GM20000 (cell line): ENCODE measurements around the gene KRTAP6-3.

Source experiments
- DNase-seq: peaks from one replicate; pipeline ENCODE4 v3.0.0; 2012; ENCODE audit warnings: low spot score
- TF ChIP-seq, protein P1 (sequence below): IDR thresholded peaks from 2 replicates; pipeline ENCODE4 v1.5.1; 2012; ENCODE audit warnings: mild to moderate bottlenecking, control low read depth; ENCODE audit errors: extremely low read depth, missing control alignments

Gene KRTAP6-3

GRCh38 chr21:30623362-30623761 lies 31.1 kb downstream of the KRTAP6-3 start:
- DNase-seq = no peak
- TF ChIP-seq, protein P1, sequence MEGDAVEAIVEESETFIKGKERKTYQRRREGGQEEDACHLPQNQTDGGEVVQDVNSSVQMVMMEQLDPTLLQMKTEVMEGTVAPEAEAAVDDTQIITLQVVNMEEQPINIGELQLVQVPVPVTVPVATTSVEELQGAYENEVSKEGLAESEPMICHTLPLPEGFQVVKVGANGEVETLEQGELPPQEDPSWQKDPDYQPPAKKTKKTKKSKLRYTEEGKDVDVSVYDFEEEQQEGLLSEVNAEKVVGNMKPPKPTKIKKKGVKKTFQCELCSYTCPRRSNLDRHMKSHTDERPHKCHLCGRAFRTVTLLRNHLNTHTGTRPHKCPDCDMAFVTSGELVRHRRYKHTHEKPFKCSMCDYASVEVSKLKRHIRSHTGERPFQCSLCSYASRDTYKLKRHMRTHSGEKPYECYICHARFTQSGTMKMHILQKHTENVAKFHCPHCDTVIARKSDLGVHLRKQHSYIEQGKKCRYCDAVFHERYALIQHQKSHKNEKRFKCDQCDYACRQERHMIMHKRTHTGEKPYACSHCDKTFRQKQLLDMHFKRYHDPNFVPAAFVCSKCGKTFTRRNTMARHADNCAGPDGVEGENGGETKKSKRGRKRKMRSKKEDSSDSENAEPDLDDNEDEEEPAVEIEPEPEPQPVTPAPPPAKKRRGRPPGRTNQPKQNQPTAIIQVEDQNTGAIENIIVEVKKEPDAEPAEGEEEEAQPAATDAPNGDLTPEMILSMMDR = no peak

DNA sequence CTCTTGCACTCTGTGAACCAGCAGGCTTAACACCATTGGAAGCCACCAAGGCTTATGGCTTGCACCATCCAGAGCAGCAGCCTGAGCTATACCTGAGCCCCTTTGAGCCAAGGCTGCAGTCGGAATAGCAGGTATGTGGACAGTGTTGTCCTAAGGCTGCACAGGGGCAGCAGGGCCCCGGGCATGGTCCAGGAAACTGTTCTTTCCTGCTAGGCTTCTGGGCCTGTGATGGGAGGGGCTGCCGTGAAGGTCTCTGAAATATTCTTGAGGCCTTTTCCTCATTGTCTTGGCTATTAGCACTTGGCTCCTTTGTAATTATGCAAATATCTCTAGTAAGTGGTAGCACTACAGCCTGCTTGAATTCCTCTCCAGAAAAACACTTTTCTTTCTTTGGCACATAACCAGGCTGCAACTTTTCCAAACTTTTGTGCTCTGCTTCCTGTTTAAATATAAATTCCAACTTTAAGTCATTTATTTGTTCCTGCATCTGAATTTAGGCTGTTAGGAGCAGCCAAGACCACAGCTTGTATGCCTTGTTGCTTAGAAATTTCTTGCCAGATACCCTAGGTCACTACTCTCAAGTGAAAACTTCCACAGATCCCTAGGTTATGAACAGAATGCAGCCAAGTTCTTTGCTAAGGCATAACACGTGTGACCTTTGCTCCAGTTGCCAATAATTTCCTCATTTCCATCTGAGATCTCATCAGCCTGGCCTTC lies 33.4 kb downstream of the KRTAP6-3 start:
- TF ChIP-seq, protein P1 = no peak
- DNase-seq = no peak

DNA sequence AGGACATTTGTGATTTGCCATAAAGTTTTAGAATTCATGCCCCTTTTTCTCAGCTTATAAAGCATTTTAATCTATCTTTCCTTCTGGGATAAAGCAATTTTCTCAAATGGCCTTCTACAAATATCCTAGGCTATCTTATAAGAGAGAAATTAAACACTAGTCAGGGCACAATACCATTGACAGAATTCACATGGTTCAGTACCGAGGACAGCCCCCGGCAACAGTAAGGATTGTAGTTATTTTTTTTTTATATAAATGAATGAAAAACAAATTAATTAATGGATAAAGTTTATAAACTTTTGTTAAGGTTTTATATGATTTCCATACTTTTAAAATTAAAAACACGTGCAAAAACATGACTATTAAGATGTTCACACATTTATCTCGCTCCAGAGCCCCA lies 35.9 kb downstream of the KRTAP6-3 start:
- TF ChIP-seq, protein P1 = no peak

GRCh38 chr21:30629200-30629599 lies 37.0 kb downstream of the KRTAP6-3 start:
- no peak for DNase-seq
- TF ChIP-seq, protein P1 = no peak

More for the DNA sequence above, 35.9 kb downstream of the KRTAP6-3 start:
- DNase-seq = no peak

GRCh38 chr21:30634906-30635305 lies 42.7 kb downstream of the KRTAP6-3 start, which contains the start of gene KRTAP20-2:
Gene KRTAP20-2 (plus strand): TSS chr21:30635206. CDS start chr21:30635264, 58 bp downstream.
- TF ChIP-seq, protein P1 = no peak

GRCh38 chr21:30638686-30639085 lies 46.4 kb downstream of the KRTAP6-3 start:
- no peak for DNase-seq
- TF ChIP-seq, protein P1 = no peak

More at GRCh38 chr21:30634906-30635305, 42.7 kb downstream of the KRTAP6-3 start, which contains the start of gene KRTAP20-2:
- DNase-seq = no peak

DNA sequence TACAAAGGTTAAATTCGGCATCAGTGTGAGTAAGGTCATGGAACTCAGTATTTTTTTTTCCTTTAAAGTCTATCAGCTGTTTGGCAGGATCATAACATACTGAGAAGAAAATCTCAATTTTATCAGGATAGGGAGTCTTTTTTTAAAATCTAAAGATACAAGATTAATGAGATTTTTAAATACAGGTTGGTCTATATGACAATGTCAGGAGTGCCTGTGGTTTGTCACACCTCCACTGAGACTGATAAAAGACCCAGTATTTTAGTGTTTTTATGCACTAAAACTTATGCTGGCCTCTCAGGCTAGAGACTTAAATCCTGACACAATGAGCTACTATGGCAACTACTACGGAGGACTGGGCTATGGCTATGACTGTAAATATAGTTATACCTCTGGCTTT lies 50.3 kb downstream of the KRTAP6-3 start, which contains the start of gene KRTAP20-3:
Gene KRTAP20-3 (plus strand): TSS at position 301 of the 400 bp plus-strand sequence.
- no peak for DNase-seq
- TF ChIP-seq, protein P1 = no peak
